Measurements from ENCODE around the gene RNF26. TPM values are rescaled to one million over a fixed set of nuclear protein-coding genes. Genes with fewer than 3 reads are reported as not detected.

RNF26 gene
- total and polyA plus RNA-seq, 12 donors: 6.4 to 17.6 (median 13.0) TPM

- Histone ChIP-seq H3K36me3 (peaks cover 0 to 99% (median 31%) of the 10 kb centered on the region in 9 donors), H3K4me3 (no peak overlapping the region), H3K9me3 (no peaks in the 10 kb centered on the region), H3K27ac (peak overlapping the region in 8 of 10 donors; percentile 14 to 67 (median 42)), H3K27me3 (no peaks in the 10 kb centered on the region), H3K4me1 (peaks cover 0 to 24% (median 8%) of the 10 kb centered on the region in 9 donors)
- 82 to 90% methylated on average over 7 of the region's 7 CpGs for WGBS, 2 donors
- ATAC-seq: no peak
- intact Hi-C loops (cut with DNase I): no loop called here
- no peak for TF ChIP-seq CTCF (IDR thresholded peaks at IDR 0.05)
- no peak for DNase-seq
These were observed 28.6 kb upstream of the RNF26 start for GRCh38 chr11:119305556-119306372.

GRCh38 chr11:119306373-119306890 lies 27.9 kb upstream of the RNF26 start:
- peaks cover 0 to 99% (median 37%) of the 10 kb centered on the region in 9 donors for H3K36me3 ChIP-seq
- H3K4me1 ChIP-seq: peaks cover 0 to 24% (median 8%) of the 10 kb centered on the region in 9 donors
- peak overlapping the region in 9 of 10 donors; percentile 4 to 67 (median 46) for H3K27ac ChIP-seq
- DNase-seq (no peak), ATAC-seq (peak; percentile 59 to 73 (median 67))
- 59 to 60% methylated on average over 5 of the region's 5 CpGs for WGBS, 2 donors
- intact Hi-C loops (cut with DNase I): no loop called here
- TF ChIP-seq CTCF (IDR thresholded peaks at IDR 0.05): no peak
- H3K9me3 ChIP-seq: no peaks in the 10 kb centered on the region
- no peak overlapping the region for H3K4me3 ChIP-seq
- no peaks in the 10 kb centered on the region for H3K27me3 ChIP-seq

- peaks cover 0 to 29% (median 8%) of the 10 kb centered on the region in 9 donors for H3K4me1 ChIP-seq
- ATAC-seq (peak in 3 of 8 donors; percentile 14 to 43 (median 20)), DNase-seq (no peak)
- WGBS, 2 donors: 58 to 82% methylated on average over 1 of the region's 1 CpG
- peak overlapping the region in 8 of 10 donors; percentile 4 to 67 (median 42) for H3K27ac ChIP-seq
- peaks cover 0 to 99% (median 45%) of the 10 kb centered on the region in 9 donors for H3K36me3 ChIP-seq
- H3K4me3 ChIP-seq: no peak overlapping the region
- peak in 4 of 9 donors; percentile 15 to 41 (median 24) for TF ChIP-seq CTCF (IDR thresholded peaks at IDR 0.05)
- no peaks in the 10 kb centered on the region for H3K27me3 ChIP-seq
- intact Hi-C loops (cut with DNase I): no loop called here
- H3K9me3 ChIP-seq: no peaks in the 10 kb centered on the region
These were observed 27.1 kb upstream of the RNF26 start for GRCh38 chr11:119307219-119307618.

- 63 to 64% methylated on average over 5 of the region's 5 CpGs for WGBS, 2 donors
- DNase-seq (no peak), ATAC-seq (no peak)
- no peaks in the 10 kb centered on the region for H3K9me3 ChIP-seq
- peaks cover 0 to 31% (median 8%) of the 10 kb centered on the region in 9 donors for H3K4me1 ChIP-seq
- H3K36me3 ChIP-seq: peaks cover 0 to 99% (median 50%) of the 10 kb centered on the region in 9 donors
- no peak overlapping the region for H3K4me3 ChIP-seq
- TF ChIP-seq CTCF (IDR thresholded peaks at IDR 0.05): no peak
- intact Hi-C loops (cut with DNase I): no loop called here
- H3K27me3 ChIP-seq: no peaks in the 10 kb centered on the region
- H3K27ac ChIP-seq: peak overlapping the region in 3 of 10 donors; percentile 6 to 67 (median 38)
These were observed 26.4 kb upstream of the RNF26 start for GRCh38 chr11:119307974-119308373.

Data from heart right ventricle (tissue), 16 donors.